Measurements from ENCODE around the gene BCAS3.

The BCAS3 gene

DNA sequence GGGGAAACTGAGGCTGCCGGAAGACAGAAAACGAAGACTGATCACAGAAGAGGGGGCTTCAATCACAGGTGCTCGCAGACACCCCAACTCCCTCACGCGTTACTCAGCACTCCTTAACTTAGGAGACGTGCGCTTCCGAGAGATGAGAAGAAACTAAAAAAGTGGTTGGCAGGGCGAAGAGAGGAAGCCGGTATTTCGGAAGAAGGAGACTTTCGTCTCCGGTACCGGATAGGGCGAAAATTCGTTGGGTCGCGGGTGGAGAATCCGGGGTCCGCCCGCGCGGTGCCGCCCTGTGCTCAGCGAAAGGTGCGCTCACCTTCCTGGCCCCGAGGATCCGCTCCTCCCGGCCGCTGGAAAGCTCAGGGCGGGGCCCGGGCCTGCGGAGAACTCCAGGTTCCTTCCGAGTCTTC lies 721.1 kb downstream of the BCAS3 start:
- DNase-seq (ENCODE audit: low spot score), result peak; percentile 60
- TF ChIP-seq, protein P1, sequence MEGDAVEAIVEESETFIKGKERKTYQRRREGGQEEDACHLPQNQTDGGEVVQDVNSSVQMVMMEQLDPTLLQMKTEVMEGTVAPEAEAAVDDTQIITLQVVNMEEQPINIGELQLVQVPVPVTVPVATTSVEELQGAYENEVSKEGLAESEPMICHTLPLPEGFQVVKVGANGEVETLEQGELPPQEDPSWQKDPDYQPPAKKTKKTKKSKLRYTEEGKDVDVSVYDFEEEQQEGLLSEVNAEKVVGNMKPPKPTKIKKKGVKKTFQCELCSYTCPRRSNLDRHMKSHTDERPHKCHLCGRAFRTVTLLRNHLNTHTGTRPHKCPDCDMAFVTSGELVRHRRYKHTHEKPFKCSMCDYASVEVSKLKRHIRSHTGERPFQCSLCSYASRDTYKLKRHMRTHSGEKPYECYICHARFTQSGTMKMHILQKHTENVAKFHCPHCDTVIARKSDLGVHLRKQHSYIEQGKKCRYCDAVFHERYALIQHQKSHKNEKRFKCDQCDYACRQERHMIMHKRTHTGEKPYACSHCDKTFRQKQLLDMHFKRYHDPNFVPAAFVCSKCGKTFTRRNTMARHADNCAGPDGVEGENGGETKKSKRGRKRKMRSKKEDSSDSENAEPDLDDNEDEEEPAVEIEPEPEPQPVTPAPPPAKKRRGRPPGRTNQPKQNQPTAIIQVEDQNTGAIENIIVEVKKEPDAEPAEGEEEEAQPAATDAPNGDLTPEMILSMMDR (IDR thresholded peaks at IDR 0.05; ENCODE audit: extremely low read depth, missing control alignments), result no peak

DNA sequence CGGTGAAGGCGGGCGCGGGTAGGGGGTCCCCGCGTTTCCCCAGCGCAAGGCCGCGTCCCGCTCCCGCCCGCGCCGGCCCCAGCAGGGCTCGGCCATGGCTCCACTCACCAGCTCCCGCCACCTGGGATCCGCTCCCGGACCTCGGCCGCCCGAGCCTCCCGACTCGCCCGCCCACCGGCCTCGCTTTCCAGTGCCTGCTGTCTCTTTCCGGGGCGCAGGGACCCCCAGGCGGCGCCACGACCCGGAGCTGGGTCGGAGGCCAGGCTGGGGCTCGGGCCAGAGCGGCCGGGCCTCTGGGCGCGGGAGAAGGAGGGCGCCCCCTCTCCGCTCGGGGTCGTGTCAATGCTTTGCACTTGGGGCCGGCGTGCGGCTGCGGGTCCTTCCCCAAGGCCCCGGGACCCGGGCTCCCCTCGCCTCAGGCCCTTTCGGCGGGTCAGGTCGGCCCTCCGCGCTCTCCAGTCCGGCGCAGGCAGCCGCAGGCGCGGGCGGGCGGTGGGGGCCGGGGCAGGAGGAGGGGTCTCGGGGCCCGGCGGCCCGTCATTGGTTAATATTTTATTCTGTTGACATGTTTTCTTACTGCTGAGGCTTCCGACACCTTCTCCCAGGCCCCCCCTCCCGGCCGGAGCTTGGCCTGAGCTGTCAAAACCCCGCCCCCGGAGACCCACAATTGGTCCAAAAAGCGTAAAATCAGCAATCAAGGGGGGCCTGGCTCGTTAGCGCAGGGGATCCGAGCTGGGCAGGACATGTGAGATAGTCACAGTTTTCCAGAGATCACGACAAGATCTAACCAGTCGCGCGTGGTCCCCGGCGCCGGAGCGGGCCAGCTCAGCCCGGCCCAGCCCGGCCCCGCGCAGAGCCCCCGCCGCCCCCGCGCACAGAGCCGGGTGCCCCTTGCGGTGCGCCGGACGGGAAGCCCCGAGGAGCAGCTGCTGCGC lies 721.7 kb downstream of the BCAS3 start, which contains the start of gene TBX2:
Gene TBX2 (plus strand): TSS at position 713 of the 935 bp plus-strand sequence. CDS start 334 bp downstream, outside the sequence.
- DNase-seq (ENCODE audit: low spot score), result peak; percentile 61
- TF ChIP-seq, protein P1 (IDR thresholded peaks at IDR 0.05; ENCODE audit: extremely low read depth, missing control alignments), result no peak

- DNase-seq (ENCODE audit: low spot score), result peak; percentile 64
- TF ChIP-seq, protein P1 (IDR thresholded peaks at IDR 0.05; ENCODE audit: extremely low read depth, missing control alignments), result no peak
Observed at GRCh38 chr17:61400066-61400716, 722.5 kb downstream of the BCAS3 start.

GRCh38 chr17:61400717-61401388 lies 723.2 kb downstream of the BCAS3 start:
- peak; percentile 49 for DNase-seq (ENCODE audit: low spot score)
- TF ChIP-seq, protein P1 (IDR thresholded peaks at IDR 0.05; ENCODE audit: extremely low read depth, missing control alignments), result no peak

GRCh38 chr17:61401389-61402072 lies 723.9 kb downstream of the BCAS3 start:
- DNase-seq (ENCODE audit: low spot score), result no peak
- TF ChIP-seq, protein P1 (IDR thresholded peaks at IDR 0.05; ENCODE audit: extremely low read depth, missing control alignments), result no peak

DNA sequence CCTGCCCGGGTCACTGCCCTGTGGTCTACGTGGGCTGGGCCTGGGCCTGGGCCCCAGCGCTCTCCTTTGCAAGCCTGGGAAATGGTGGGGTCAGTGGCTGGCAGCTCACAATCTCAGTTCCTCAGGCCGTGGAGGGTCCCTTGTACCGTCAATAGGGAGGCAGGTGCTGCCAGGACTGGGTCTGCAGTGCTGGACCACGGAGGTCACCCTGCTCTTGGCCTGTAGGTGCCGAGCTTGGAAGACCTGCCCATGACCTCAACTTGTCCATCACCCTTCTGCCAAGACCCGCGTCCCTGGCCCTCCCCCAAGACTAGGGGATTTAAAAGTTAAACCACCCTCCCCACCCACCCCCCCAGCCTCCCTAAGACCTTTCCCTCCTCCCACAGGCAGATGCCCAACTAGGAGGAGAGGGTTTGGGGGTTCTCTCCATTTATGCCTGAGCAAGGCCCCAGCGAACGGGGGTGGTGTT lies 724.5 kb downstream of the BCAS3 start:
- DNase-seq (ENCODE audit: low spot score), result no peak
- TF ChIP-seq, protein P1 (IDR thresholded peaks at IDR 0.05; ENCODE audit: extremely low read depth, missing control alignments), result no peak

All from GM20000 (cell line).